HepG2 (cell line): Measurements from ENCODE around the gene RMRP. TPM values are rescaled to one million over a fixed set of nuclear protein-coding genes. Genes with fewer than 3 reads are reported as not detected.

Experiments used
- CAMTA2 ChIP-seq: sonication (generic); formaldehyde crosslinking; IDR thresholded peaks from 2 replicates; pipeline ENCODE4 v1.4.0; 2020; ENCODE audit warnings: mild to moderate bottlenecking, missing genetic modification reagents, borderline replicate concordance
- CENPT ChIP-seq: sonication (generic); formaldehyde crosslinking; IDR thresholded peaks from 2 replicates; pipeline ENCODE4 v1.8.0; 2022; ENCODE audit warnings: low read depth, mild to moderate bottlenecking, moderate library complexity, missing genetic modification reagents
- GATAD2A ChIP-seq: IDR thresholded peaks from 2 replicates; pipeline ENCODE4 v1.6.1; 2016
- HIVEP1 ChIP-seq: sonication (generic); formaldehyde crosslinking; IDR thresholded peaks from 2 replicates; pipeline ENCODE4 v1.4.0; 2020; ENCODE audit warnings: mild to moderate bottlenecking, missing genetic modification reagents
- KLF6 ChIP-seq: IDR thresholded peaks from 2 replicates; pipeline ENCODE4 v1.8.0; 2016; ENCODE audit warnings: missing biosample characterization, missing genetic modification reagents
- KMT2B ChIP-seq: IDR thresholded peaks from 2 replicates; pipeline ENCODE4 v1.6.1; 2016; ENCODE audit warnings: missing genetic modification reagents, missing compliant biosample characterization
- MED1 ChIP-seq: sonication (generic); formaldehyde crosslinking; IDR thresholded peaks from 2 replicates; pipeline ENCODE4 v1.4.0; 2020; ENCODE audit warnings: missing genetic modification reagents
- MED8 ChIP-seq: sonication (generic); formaldehyde crosslinking; IDR thresholded peaks from 2 replicates; pipeline ENCODE4 v1.8.1; 2023; ENCODE audit warnings: mild to moderate bottlenecking, missing genetic modification reagents; ENCODE audit not compliant: insufficient replicate concordance
- MTF1 ChIP-seq: sonication (generic); formaldehyde crosslinking; IDR thresholded peaks from 2 replicates; pipeline ENCODE4 v1.5.0; 2020; ENCODE audit warnings: missing genetic modification reagents
- PTBP1 ChIP-seq: fragments of 200-400 bp; formaldehyde crosslinking; IDR thresholded peaks from 2 replicates; pipeline ENCODE4 v1.6.1; 2018; ENCODE audit warnings: low read length, low read depth; ENCODE audit not compliant: poor library complexity, severe bottlenecking
- RBAK ChIP-seq: sonication (generic); formaldehyde crosslinking; IDR thresholded peaks from 2 replicates; pipeline ENCODE4 v1.5.1; 2020; ENCODE audit warnings: mild to moderate bottlenecking, missing genetic modification reagents
- SAFB2 ChIP-seq: sonication (generic); formaldehyde crosslinking; IDR thresholded peaks from 2 replicates; pipeline ENCODE4 v1.5.1; 2020; ENCODE audit warnings: missing genetic modification reagents, low read depth, mild to moderate bottlenecking, borderline replicate concordance
- SETDB1 ChIP-seq: sonication (generic); formaldehyde crosslinking; IDR thresholded peaks from 2 replicates; pipeline ENCODE4 v1.5.1; 2020; ENCODE audit warnings: missing genetic modification reagents, mild to moderate bottlenecking, borderline replicate concordance
- TAF15 ChIP-seq: fragments of 200-400 bp; formaldehyde crosslinking; IDR thresholded peaks from one replicate; pipeline ENCODE4 v1.6.1; 2018; ENCODE audit warnings: mild to moderate bottlenecking, low read depth, low read length; ENCODE audit not compliant: poor library complexity, severe bottlenecking
- ZKSCAN8 ChIP-seq: IDR thresholded peaks from 2 replicates; pipeline ENCODE4 v1.6.1; 2016; ENCODE audit warnings: borderline replicate concordance, missing genetic modification reagents, missing compliant biosample characterization
- ZNF275 ChIP-seq: sonication (generic); formaldehyde crosslinking; IDR thresholded peaks from 2 replicates; pipeline ENCODE4 v1.8.0; 2022; ENCODE audit warnings: missing genetic modification reagents, mild to moderate bottlenecking, inconsistent platforms, borderline replicate concordance
- ZNF317 ChIP-seq: sonication (generic); formaldehyde crosslinking; IDR thresholded peaks from 2 replicates; pipeline ENCODE4 v1.5.0; 2020; ENCODE audit warnings: mild to moderate bottlenecking, missing genetic modification reagents
- ZNF615 ChIP-seq: sonication (generic); formaldehyde crosslinking; IDR thresholded peaks from 2 replicates; pipeline ENCODE4 v1.5.0; 2020; ENCODE audit warnings: mild to moderate bottlenecking, missing genetic modification reagents, borderline replicate concordance
- ZNF678 ChIP-seq: sonication (generic); formaldehyde crosslinking; IDR thresholded peaks from 2 replicates; pipeline ENCODE4 v1.4.0; 2020; ENCODE audit warnings: mild to moderate bottlenecking, missing genetic modification reagents
- ZNF772 ChIP-seq: sonication (generic); formaldehyde crosslinking; IDR thresholded peaks from 2 replicates; pipeline ENCODE4 v1.5.0; 2020; ENCODE audit warnings: mild to moderate bottlenecking, missing genetic modification reagents
- polyA plus RNA-seq, 8 experiments: library from polyadenylated mRNA; depleted of rRNA in 3 of 8; stranded (reverse) in 7 of 8; unstranded in 1 of 8; fragments of >200 nt; fragmentation: Illumina TruSeq in 4 of 8; extraction: Trizol in 4 of 8; gene quantifications; 2 replicates each; pipeline versions ENCODE4 v1.2.1 to v1.2.3, GENCODE V29; 2011 to 2016; ENCODE audit warnings: low read depth in 4 of 8, missing spikeins in 1 of 8, mixed read lengths in 1 of 8; ENCODE audit not compliant: insufficient read depth in 1 of 8
- total RNA-seq, 5 experiments: library from RNA; depleted of rRNA; stranded (reverse); fragments of >200 nt; fragmentation: Illumina TruSeq; extraction: Trizol; gene quantifications; 2 replicates each; pipeline ENCODE4 v1.2.3, GENCODE V29; 2016; ENCODE audit warnings: low read depth in 1 of 5
- TF ChIP-seq, protein P1 (sequence below): IDR thresholded peaks from 2 replicates; pipeline ENCODE4 v1.6.1; 2018; ENCODE audit warnings: missing genetic modification reagents
- TF ChIP-seq, protein P2 (sequence below): sonication (generic); formaldehyde crosslinking; IDR thresholded peaks from 2 replicates; pipeline ENCODE4 v1.4.0; 2020; ENCODE audit warnings: mild to moderate bottlenecking, missing genetic modification reagents
- TF ChIP-seq, protein P3 (sequence below): sonication (generic); formaldehyde crosslinking; IDR thresholded peaks from 2 replicates; pipeline ENCODE4 v1.5.1; 2020; ENCODE audit warnings: mild to moderate bottlenecking, missing genetic modification reagents, moderate library complexity

RMRP gene
- total and polyA plus RNA-seq, 2 of the 13 experiments (the other 11 are each of a cell fraction or from before 2014, with no cell fraction given) = 51.4 to 4,025 TPM

DNA sequence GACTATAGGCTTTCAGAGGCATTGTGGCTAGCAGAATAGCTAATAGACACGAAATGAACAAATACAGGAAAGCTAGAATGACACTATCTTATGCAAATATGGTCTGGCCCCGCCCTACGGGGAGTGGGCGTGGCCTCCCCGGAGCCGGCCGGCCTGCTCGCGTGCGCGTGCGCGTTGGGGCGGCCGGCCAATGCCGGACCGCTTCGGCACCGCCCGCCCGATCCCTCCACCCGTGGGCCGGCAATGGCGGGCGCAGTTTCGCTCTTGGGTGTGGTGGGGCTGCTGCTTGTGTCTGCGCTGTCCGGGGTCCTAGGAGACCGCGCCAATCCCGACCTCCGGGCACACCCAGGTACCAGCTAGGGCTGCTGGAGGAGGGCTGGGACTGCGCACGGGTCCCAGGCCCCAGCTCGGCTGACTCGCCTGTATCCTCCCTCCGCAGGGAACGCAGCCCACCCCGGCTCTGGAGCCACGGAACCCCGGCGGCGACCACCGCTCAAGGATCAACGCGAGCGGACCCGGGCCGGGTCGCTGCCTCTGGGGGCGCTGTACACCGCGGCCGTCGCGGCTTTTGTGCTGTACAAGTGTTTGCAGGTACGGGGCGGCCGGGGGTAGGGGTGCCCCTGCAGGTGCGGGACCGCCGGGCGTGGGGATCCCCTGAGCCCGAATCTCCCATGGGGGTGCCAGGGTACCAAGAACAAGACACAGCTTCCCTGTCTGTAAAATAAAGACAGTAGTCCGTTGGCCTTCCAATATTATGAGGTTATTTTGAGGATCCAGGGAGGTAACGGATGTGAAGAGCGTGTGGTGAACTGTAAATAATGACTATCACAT lies 533 bp upstream of the RMRP start, which contains the start of gene CCDC107 (continued):
- peak; percentile 21; the same call in 1 of the 2 replicates for TF ChIP-seq ZNF275 (CRISPR knock-in tag)
- no peak; the same call in 1 of the 2 replicates for TF ChIP-seq CAMTA2 (CRISPR knock-in tag)
- no peak for TF ChIP-seq MED1
- TF ChIP-seq, protein P1, sequence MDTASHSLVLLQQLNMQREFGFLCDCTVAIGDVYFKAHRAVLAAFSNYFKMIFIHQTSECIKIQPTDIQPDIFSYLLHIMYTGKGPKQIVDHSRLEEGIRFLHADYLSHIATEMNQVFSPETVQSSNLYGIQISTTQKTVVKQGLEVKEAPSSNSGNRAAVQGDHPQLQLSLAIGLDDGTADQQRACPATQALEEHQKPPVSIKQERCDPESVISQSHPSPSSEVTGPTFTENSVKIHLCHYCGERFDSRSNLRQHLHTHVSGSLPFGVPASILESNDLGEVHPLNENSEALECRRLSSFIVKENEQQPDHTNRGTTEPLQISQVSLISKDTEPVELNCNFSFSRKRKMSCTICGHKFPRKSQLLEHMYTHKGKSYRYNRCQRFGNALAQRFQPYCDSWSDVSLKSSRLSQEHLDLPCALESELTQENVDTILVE = peak; percentile 33; the same call in 1 of the 2 replicates
- TF ChIP-seq MED8 (CRISPR knock-in tag) = peak; percentile 80
- TF ChIP-seq SAFB2 (CRISPR knock-in tag) = no peak; the same call in 1 of the 2 replicates
- TF ChIP-seq HIVEP1 (CRISPR knock-in tag) = peak; percentile 88
- no peak for TF ChIP-seq SETDB1 (CRISPR knock-in tag)
- TF ChIP-seq ZNF317 (CRISPR knock-in tag) = peak; percentile 41
- TF ChIP-seq TAF15 = no peak
- TF ChIP-seq, protein P2, sequence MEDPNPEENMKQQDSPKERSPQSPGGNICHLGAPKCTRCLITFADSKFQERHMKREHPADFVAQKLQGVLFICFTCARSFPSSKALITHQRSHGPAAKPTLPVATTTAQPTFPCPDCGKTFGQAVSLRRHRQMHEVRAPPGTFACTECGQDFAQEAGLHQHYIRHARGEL = peak; percentile 41; the same call in 1 of the 2 replicates
- TF ChIP-seq ZNF678 (CRISPR knock-in tag) = 0 out of 2 replicates have a peak, but pooled peaks have one; percentile 74
- TF ChIP-seq ZNF772 (CRISPR knock-in tag) = 0 out of 2 replicates have a peak, but pooled peaks have one; percentile 23
- TF ChIP-seq KLF6 = peak; percentile 58
- TF ChIP-seq ZNF615 (CRISPR knock-in tag) = peak; percentile 90; the same call in 1 of the 2 replicates
- TF ChIP-seq GATAD2A = peak; percentile 84
- no peak; the same call in none of the 2 replicates for TF ChIP-seq KMT2B
- TF ChIP-seq, protein P3, sequence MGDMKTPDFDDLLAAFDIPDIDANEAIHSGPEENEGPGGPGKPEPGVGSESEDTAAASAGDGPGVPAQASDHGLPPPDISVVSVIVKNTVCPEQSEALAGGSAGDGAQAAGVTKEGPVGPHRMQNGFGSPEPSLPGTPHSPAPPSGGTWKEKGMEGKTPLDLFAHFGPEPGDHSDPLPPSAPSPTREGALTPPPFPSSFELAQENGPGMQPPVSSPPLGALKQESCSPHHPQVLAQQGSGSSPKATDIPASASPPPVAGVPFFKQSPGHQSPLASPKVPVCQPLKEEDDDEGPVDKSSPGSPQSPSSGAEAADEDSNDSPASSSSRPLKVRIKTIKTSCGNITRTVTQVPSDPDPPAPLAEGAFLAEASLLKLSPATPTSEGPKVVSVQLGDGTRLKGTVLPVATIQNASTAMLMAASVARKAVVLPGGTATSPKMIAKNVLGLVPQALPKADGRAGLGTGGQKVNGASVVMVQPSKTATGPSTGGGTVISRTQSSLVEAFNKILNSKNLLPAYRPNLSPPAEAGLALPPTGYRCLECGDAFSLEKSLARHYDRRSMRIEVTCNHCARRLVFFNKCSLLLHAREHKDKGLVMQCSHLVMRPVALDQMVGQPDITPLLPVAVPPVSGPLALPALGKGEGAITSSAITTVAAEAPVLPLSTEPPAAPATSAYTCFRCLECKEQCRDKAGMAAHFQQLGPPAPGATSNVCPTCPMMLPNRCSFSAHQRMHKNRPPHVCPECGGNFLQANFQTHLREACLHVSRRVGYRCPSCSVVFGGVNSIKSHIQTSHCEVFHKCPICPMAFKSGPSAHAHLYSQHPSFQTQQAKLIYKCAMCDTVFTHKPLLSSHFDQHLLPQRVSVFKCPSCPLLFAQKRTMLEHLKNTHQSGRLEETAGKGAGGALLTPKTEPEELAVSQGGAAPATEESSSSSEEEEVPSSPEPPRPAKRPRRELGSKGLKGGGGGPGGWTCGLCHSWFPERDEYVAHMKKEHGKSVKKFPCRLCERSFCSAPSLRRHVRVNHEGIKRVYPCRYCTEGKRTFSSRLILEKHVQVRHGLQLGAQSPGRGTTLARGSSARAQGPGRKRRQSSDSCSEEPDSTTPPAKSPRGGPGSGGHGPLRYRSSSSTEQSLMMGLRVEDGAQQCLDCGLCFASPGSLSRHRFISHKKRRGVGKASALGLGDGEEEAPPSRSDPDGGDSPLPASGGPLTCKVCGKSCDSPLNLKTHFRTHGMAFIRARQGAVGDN = peak; percentile 8; the same call in 1 of the 2 replicates
- 0 out of 2 replicates have a peak, but pooled peaks have one; percentile 51 for TF ChIP-seq CENPT (CRISPR knock-in tag)
- TF ChIP-seq PTBP1 = peak; percentile 46
- no peak for TF ChIP-seq RBAK (CRISPR knock-in tag)
- peak; percentile 64; the same call in 1 of the 2 replicates for TF ChIP-seq MTF1
- TF ChIP-seq ZKSCAN8 = peak; percentile 62; the same call in 1 of the 2 replicates
